ENCODE data around the gene CENPP. TPM values are rescaled to one million over a fixed set of nuclear protein-coding genes. Genes with fewer than 3 reads are reported as not detected.

The CENPP gene
- total RNA-seq, 5 donors from 2014 or later (not counting 1 experiment from before 2014, with no cell fraction given): 1.9 to 5.0 (median 4.3) TPM

DNA sequence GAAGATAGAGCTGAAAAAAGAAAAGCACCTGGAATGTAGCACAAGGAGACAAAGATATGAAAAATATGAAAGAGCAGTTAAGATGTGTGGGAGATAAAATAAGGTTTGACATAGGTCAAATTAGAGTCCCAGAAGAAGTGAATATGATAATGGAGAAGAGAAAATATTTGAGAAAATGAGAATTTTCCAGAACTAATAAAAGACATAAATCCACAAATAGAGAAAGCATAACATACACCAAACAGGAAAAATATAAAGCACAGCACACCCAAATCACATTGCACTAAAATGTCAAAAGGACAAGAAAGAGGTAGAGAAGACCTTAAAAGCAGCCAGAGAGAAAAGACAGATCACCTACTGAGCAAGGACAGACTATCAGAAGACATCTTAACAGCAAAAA is 300.7 kb downstream of the CENPP start:
- Mint-ChIP-seq H3K4me1 (peaks cover 0 to 2% (median 0%) of the 10 kb centered on the region in 3 donors), H3K27me3 (no peaks in the 10 kb centered on the region), H3K9me3 (no peaks in the 10 kb centered on the region), H3K36me3 (peaks cover 59% of the 10 kb centered on the region), H3K4me3 (no peak overlapping the region), H3K27ac (no peak overlapping the region)
- Histone ChIP-seq H3K4me1 (ENCODE audit: control insufficient read depth in 1 of 2, extremely low read depth in 1 of 2, insufficient read depth in 2 of 2, low read length in 2 of 2) (no peaks in the 10 kb centered on the region), H3K4me3 (ENCODE audit: control insufficient read depth in 1 of 2, extremely low read depth in 1 of 2, low read length in 1 of 2) (no peak overlapping the region), H3K9me3 (no peaks in the 10 kb centered on the region), H3K36me3 (ENCODE audit: control insufficient read depth in 2 of 2, extremely low read depth in 1 of 2, insufficient read depth in 1 of 2, low read length in 1 of 2) (peaks cover 8 to 11% of the 10 kb centered on the region in 2 donors), H3K27me3 (replicated peaks in 1 of 2; ENCODE audit: control insufficient read depth in 2 of 2, extremely low read depth in 1 of 2, insufficient read depth in 2 of 2, low read length in 1 of 2) (no peaks in the 10 kb centered on the region), H3K27ac (ENCODE audit: low read length) (no peak overlapping the region)
- DNase-seq (no peak), ATAC-seq (replicated peaks in 1 of 4) (no peak)
- POLR2A ChIA-PET: no interaction called here
- CTCF ChIA-PET: no interaction called here

DNA sequence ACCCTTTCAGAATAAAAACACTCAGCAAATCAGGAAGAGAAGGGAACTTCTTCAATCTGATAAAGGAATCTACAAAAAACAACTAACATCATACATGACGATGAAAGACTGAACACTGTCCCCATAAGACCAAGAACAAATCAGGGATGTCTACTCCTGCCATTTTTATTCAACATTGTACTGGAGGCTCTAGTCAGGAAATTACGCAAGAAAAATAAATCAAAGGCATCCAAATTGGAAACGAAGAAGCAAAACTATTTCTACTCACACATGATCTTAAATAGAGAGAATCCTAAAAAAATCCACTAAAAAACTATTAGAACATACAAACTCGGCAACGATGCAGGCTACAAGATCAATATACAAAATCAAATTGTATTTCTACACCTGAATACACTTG is 301.9 kb downstream of the CENPP start:
- POLR2A ChIA-PET: no interaction called here
- ATAC-seq (replicated peaks in 1 of 4) (no peak), DNase-seq (no peak)
- Histone ChIP-seq H3K4me1 (ENCODE audit: control insufficient read depth in 1 of 2, extremely low read depth in 1 of 2, insufficient read depth in 2 of 2, low read length in 2 of 2) (no peaks in the 10 kb centered on the region), H3K27me3 (replicated peaks in 1 of 2; ENCODE audit: control insufficient read depth in 2 of 2, extremely low read depth in 1 of 2, insufficient read depth in 2 of 2, low read length in 1 of 2) (no peaks in the 10 kb centered on the region), H3K36me3 (ENCODE audit: control insufficient read depth in 2 of 2, extremely low read depth in 1 of 2, insufficient read depth in 1 of 2, low read length in 1 of 2) (peaks cover 15 to 22% of the 10 kb centered on the region in 2 donors), H3K27ac (ENCODE audit: low read length) (no peak overlapping the region), H3K9me3 (no peaks in the 10 kb centered on the region), H3K4me3 (ENCODE audit: control insufficient read depth in 1 of 2, extremely low read depth in 1 of 2, low read length in 1 of 2) (no peak overlapping the region)
- peaks cover 66% of the 10 kb centered on the region for H3K36me3 Mint-ChIP-seq
- H3K4me3 Mint-ChIP-seq: no peak overlapping the region
- H3K9me3 Mint-ChIP-seq: no peaks in the 10 kb centered on the region
- no peak overlapping the region for H3K27ac Mint-ChIP-seq
- CTCF ChIA-PET: no interaction called here
- H3K4me1 Mint-ChIP-seq: peaks cover 0 to 2% (median 0%) of the 10 kb centered on the region in 3 donors
- WGBS (ENCODE audit: insufficient coverage): 80% methylated on average over 2 of the region's 5 CpGs
- no peaks in the 10 kb centered on the region for H3K27me3 Mint-ChIP-seq

DNA sequence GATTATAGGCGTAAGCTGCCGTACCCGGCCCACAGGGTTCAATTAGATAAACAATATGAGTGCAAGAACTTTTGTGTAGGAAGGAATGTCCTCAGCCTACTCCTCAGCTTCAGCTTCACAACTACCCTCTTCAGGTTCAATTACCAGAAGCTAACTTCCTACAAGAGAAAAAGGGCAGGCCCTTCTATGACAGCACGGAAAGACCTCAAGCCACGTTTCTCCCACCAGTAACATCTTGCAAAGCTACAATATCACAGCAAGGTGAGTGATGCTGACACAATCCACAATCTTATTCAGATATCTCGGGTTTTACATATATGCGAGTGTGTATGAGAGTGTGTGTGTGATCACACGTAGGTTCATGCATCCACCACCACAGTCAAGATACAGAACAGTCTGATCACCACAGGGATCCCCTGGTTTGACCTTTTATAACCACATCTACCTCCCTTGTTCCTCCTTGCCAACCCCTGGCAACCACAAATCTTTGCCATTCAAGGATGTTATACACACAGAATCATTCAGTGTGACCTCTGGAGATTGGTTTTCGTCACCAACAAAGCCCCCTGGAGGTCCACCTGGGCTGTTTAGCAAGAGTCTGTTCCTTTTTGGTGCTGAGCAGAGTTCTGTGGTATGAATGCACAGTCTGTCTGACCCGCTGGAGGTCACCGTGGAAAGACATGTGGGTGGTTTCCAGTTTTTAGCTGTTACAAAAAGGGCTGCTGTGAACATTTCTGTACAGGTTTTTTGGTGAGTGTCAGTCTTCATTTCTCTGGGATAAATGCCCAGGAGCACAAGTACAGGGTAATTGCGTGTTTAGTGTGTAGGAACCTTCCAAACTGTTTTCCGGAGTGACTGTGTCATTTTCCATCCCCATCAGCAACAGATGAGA is 305.9 kb downstream of the CENPP start:
- ATAC-seq (replicated peaks in 1 of 4): no peak
- peaks cover 17 to 48% of the 10 kb centered on the region in 2 donors for H3K36me3 ChIP-seq (ENCODE audit: control insufficient read depth in 2 of 2, extremely low read depth in 1 of 2, insufficient read depth in 1 of 2, low read length in 1 of 2)

DNA sequence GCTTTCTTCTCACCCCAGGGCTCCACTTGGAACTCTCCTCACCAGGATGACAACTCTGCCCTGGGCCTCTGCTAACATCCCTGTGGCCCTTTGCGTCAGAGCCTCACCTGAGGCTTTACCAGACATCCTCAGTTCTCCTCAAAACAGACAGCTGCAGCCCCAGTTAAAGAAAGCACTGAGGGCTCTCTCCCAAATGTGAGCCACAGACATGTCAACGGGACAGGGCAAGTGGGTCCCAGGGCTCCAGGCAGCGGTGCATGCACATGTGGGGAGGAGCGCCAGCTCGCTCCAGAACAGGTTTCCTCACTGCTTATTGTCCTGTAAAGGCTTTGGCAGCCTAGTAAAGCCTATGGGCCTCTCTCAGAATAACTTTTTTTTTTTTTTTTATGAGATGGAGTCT is 306.9 kb downstream of the CENPP start:
- Mint-ChIP-seq H3K9me3 (no peaks in the 10 kb centered on the region), H3K36me3 (peaks cover 61% of the 10 kb centered on the region), H3K4me3 (no peak overlapping the region), H3K27me3 (no peaks in the 10 kb centered on the region), H3K4me1 (peaks cover 0 to under 1% (median 0%) of the 10 kb centered on the region in 3 donors), H3K27ac (no peak overlapping the region)
- ChIA-PET CTCF (interaction anchor here (0.7 to 2.2 kb wide), 3 partner anchors 12 to 493 kb away, joined by 3 to 10 read pairs (median 3); no protein-coding TSS in a partner anchor), POLR2A (no interaction called here)
- H3K27me3 ChIP-seq (replicated peaks in 1 of 2; ENCODE audit: control insufficient read depth in 2 of 2, extremely low read depth in 1 of 2, insufficient read depth in 2 of 2, low read length in 1 of 2): no peaks in the 10 kb centered on the region
- no peak for ATAC-seq (replicated peaks in 1 of 4)
- H3K36me3 ChIP-seq (ENCODE audit: control insufficient read depth in 2 of 2, extremely low read depth in 1 of 2, insufficient read depth in 1 of 2, low read length in 1 of 2): peaks cover 24 to 55% of the 10 kb centered on the region in 2 donors
- H3K4me3 ChIP-seq (ENCODE audit: control insufficient read depth in 1 of 2, extremely low read depth in 1 of 2, low read length in 1 of 2): no peak overlapping the region
- H3K9me3 ChIP-seq: no peaks in the 10 kb centered on the region
- DNase-seq: no peak
- H3K27ac ChIP-seq (ENCODE audit: low read length): no peak overlapping the region
- WGBS (ENCODE audit: insufficient coverage): 100% methylated on average over 5 of the region's 5 CpGs
- H3K4me1 ChIP-seq (ENCODE audit: control insufficient read depth in 1 of 2, extremely low read depth in 1 of 2, insufficient read depth in 2 of 2, low read length in 2 of 2): peaks cover 0 to 2% of the 10 kb centered on the region in 2 experiments

More for the DNA sequence above, 305.9 kb downstream of the CENPP start:
- CTCF ChIA-PET: no interaction called here
- POLR2A ChIA-PET: no interaction called here
- Histone ChIP-seq H3K4me3 (ENCODE audit: control insufficient read depth in 1 of 2, extremely low read depth in 1 of 2, low read length in 1 of 2) (no peak overlapping the region), H3K27ac (ENCODE audit: low read length) (no peak overlapping the region), H3K27me3 (replicated peaks in 1 of 2; ENCODE audit: control insufficient read depth in 2 of 2, extremely low read depth in 1 of 2, insufficient read depth in 2 of 2, low read length in 1 of 2) (no peaks in the 10 kb centered on the region), H3K4me1 (ENCODE audit: control insufficient read depth in 1 of 2, extremely low read depth in 1 of 2, insufficient read depth in 2 of 2, low read length in 2 of 2) (peaks cover 0 to 2% of the 10 kb centered on the region in 2 experiments), H3K9me3 (no peaks in the 10 kb centered on the region)
- Mint-ChIP-seq H3K9me3 (no peaks in the 10 kb centered on the region), H3K27ac (no peak overlapping the region), H3K4me3 (no peak overlapping the region), H3K27me3 (no peaks in the 10 kb centered on the region), H3K4me1 (peaks cover 0 to 2% (median 0%) of the 10 kb centered on the region in 3 donors), H3K36me3 (peaks cover 61% of the 10 kb centered on the region)
- DNase-seq: no peak
- WGBS (ENCODE audit: insufficient coverage): 32% methylated on average over 2 of the region's 13 CpGs

DNA sequence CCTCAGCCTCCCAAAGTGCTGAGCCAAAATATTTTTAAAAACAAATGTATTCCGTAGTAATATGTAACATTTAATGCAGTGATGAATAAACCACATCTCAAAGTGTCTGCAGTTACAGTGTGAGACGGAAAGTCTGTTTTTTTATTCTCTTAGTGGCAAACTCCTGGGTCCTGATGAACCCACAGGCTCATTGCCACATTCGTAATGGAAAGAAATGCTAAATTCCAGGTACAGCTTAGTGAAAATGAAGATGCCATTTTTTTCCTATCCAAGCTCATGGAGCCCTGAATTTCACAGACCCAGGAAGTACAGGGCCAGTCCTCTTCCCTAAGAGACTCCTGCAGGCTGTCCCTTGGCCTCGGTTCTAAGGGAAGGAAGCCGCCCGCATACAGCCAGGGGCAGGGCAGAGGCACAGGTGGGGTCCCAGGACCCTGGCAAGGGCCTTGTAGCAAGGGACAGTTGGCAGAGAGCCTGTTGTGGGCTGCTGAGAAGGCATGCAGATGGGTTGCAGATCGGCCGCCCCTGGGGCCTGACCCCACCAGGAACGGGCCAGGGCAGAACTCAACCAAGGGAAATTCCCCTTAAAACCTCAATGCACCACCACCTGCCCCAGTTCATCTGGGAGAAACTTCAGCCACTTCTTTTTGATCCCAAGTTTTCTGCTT is 308.0 kb downstream of the CENPP start:
- H3K36me3 ChIP-seq (ENCODE audit: control insufficient read depth in 2 of 2, extremely low read depth in 1 of 2, insufficient read depth in 1 of 2, low read length in 1 of 2): peaks cover 28 to 62% of the 10 kb centered on the region in 2 donors

DNA sequence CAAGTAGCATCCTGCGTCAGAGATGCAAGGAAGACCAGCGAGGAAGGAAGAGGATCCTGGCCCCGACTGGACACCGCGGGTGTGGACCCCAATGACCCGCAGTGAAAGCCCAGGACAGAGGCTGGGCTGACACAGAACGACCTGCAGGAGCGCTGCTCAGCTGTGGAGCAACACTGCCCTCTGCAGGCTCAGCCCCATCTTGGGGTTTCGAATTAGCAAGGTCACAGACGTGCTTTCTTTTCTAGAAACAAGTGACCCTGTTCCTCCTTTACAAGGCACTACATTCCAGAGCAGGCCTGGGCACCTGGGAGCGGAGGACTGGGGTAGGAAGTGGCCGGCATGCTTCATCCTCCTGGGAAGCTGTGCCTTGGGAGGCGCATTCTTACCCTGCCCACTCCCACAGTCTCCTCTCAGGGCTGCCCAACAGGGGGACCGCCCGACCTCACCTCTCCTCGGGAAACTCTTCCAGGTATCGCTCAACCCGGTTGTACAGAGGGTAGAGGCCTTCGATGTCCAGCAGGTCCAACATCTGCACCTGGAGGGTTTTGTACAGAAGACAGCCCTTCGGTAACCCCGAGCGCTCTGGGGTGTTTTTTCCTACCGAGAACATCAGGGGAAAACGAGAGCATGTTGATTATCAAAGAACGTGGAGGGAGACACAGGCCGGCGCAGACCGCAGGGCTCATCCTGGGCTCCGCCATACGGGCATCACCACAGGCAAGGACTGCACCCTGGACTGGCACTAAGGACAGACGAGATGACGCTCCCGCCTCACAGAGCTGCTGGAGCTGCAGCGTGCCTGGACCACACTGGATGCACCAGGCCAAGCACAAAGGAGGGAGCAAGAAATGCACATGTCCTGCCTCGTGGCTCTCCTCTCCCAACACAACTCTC is 309.2 kb downstream of the CENPP start:
- peaks cover 52% of the 10 kb centered on the region for H3K36me3 Mint-ChIP-seq
- H3K4me1 Mint-ChIP-seq: no peaks in the 10 kb centered on the region
- peak in 34 of 35 experiments; percentile 11 to 72 (median 47) for DNase-seq
- H3K9me3 ChIP-seq: no peaks in the 10 kb centered on the region
- H3K4me1 ChIP-seq (ENCODE audit: control insufficient read depth in 1 of 2, extremely low read depth in 1 of 2, insufficient read depth in 2 of 2, low read length in 2 of 2): peaks cover 0 to 2% of the 10 kb centered on the region in 2 experiments
- no peaks in the 10 kb centered on the region for H3K9me3 Mint-ChIP-seq
- 82% methylated on average over 32 of the region's 35 CpGs for WGBS (ENCODE audit: insufficient coverage)
- H3K27me3 ChIP-seq (replicated peaks in 1 of 2; ENCODE audit: control insufficient read depth in 2 of 2, extremely low read depth in 1 of 2, insufficient read depth in 2 of 2, low read length in 1 of 2): no peaks in the 10 kb centered on the region
- ChIA-PET POLR2A (no interaction called here), CTCF (interaction anchor here (2.2 kb wide), 2 partner anchors 495 kb away, joined by 9 to 10 read pairs; no protein-coding TSS in a partner anchor)
- ATAC-seq (replicated peaks in 1 of 4): peak; percentile 48 to 65 (median 53)
- no peak overlapping the region for H3K27ac Mint-ChIP-seq
- peaks cover 28 to 65% of the 10 kb centered on the region in 2 donors for H3K36me3 ChIP-seq (ENCODE audit: control insufficient read depth in 2 of 2, extremely low read depth in 1 of 2, insufficient read depth in 1 of 2, low read length in 1 of 2)
- H3K27ac ChIP-seq (ENCODE audit: low read length): no peak overlapping the region
- no peak overlapping the region for H3K4me3 Mint-ChIP-seq
- H3K27me3 Mint-ChIP-seq: no peaks in the 10 kb centered on the region
- no peak overlapping the region for H3K4me3 ChIP-seq (ENCODE audit: control insufficient read depth in 1 of 2, extremely low read depth in 1 of 2, low read length in 1 of 2)

More for the DNA sequence above, 308.0 kb downstream of the CENPP start:
- ATAC-seq (replicated peaks in 1 of 4) (no peak), DNase-seq (no peak)
- no peaks in the 10 kb centered on the region for H3K9me3 ChIP-seq
- 100% methylated on average over 4 of the region's 9 CpGs for WGBS (ENCODE audit: insufficient coverage)
- CTCF ChIA-PET: interaction anchor here (0.6 to 2.2 kb wide), 5 partner anchors 17 to 494 kb away, joined by 3 to 10 read pairs (median 5); no protein-coding TSS in a partner anchor
- H3K4me3 ChIP-seq (ENCODE audit: control insufficient read depth in 1 of 2, extremely low read depth in 1 of 2, low read length in 1 of 2): no peak overlapping the region
- no peak overlapping the region for H3K4me3 Mint-ChIP-seq
- H3K27me3 Mint-ChIP-seq: no peaks in the 10 kb centered on the region
- no peaks in the 10 kb centered on the region for H3K27me3 ChIP-seq (replicated peaks in 1 of 2; ENCODE audit: control insufficient read depth in 2 of 2, extremely low read depth in 1 of 2, insufficient read depth in 2 of 2, low read length in 1 of 2)
- H3K27ac Mint-ChIP-seq: no peak overlapping the region
- H3K36me3 Mint-ChIP-seq: peaks cover 60% of the 10 kb centered on the region
- no peaks in the 10 kb centered on the region for H3K4me1 Mint-ChIP-seq
- POLR2A ChIA-PET: no interaction called here
- no peaks in the 10 kb centered on the region for H3K9me3 Mint-ChIP-seq
- no peak overlapping the region for H3K27ac ChIP-seq (ENCODE audit: low read length)
- peaks cover 0 to 2% of the 10 kb centered on the region in 2 experiments for H3K4me1 ChIP-seq (ENCODE audit: control insufficient read depth in 1 of 2, extremely low read depth in 1 of 2, insufficient read depth in 2 of 2, low read length in 2 of 2)
